ENCODE measurements around the gene SUMO1.
A peak's percentile ranks its signal among the peaks of the same experiment; 100 is the strongest.

SUMO1 gene

GRCh38 chr2:202186641-202187202 lies 51.7 kb downstream of the SUMO1 start:
- in situ Hi-C loops (cut with MboI; ENCODE audit: low sequenced_read_pairs) = loop anchor here (25.0 kb wide), 2 partner anchors 399 to 924 kb away; partner anchors contain the start of genes ALS2 and CASP8
- Histone ChIP-seq H3K4me3 (no peak overlapping the region), H3K27me3 (ENCODE audit: low read depth) (no peaks in the 10 kb centered on the region), H3K9me3 (no peaks in the 10 kb centered on the region), H3K4me1 (peaks cover 3% of the 10 kb centered on the region), H3K36me3 (replicated peaks) (no peaks in the 10 kb centered on the region)
- no peak for DNase-seq (ENCODE audit: low spot score in 2 of 2)

GRCh38 chr2:202185156-202185555 lies 53.2 kb downstream of the SUMO1 start:
- Histone ChIP-seq H3K9me3 (no peaks in the 10 kb centered on the region), H3K4me1 (peaks cover 3% of the 10 kb centered on the region), H3K36me3 (replicated peaks) (no peaks in the 10 kb centered on the region), H3K4me3 (no peak overlapping the region), H3K27me3 (ENCODE audit: low read depth) (no peaks in the 10 kb centered on the region)
- in situ Hi-C loops (cut with MboI; ENCODE audit: low sequenced_read_pairs) = loop anchor here (25.0 kb wide), 2 partner anchors 398 to 923 kb away; partner anchors contain the start of genes ALS2 and CASP8
- no peak for DNase-seq (ENCODE audit: low spot score in 2 of 2)

- no peaks in the 10 kb centered on the region for H3K27me3 ChIP-seq (ENCODE audit: low read depth)
- H3K4me1 ChIP-seq = peaks cover 3% of the 10 kb centered on the region
- no peak overlapping the region for H3K4me3 ChIP-seq
- DNase-seq (ENCODE audit: low spot score in 2 of 2) = no peak
- in situ Hi-C loops (cut with MboI; ENCODE audit: low sequenced_read_pairs) = loop anchor here (25.0 kb wide), 2 partner anchors 397 to 922 kb away; partner anchors contain the start of genes ALS2 and CASP8
- no peaks in the 10 kb centered on the region for H3K9me3 ChIP-seq
- H3K36me3 ChIP-seq (replicated peaks) = no peaks in the 10 kb centered on the region
Observed at GRCh38 chr2:202184557-202184956, 53.8 kb downstream of the SUMO1 start.

- in situ Hi-C loops (cut with MboI; ENCODE audit: low sequenced_read_pairs) = loop anchor here (25.0 kb wide), 2 partner anchors 391 to 916 kb away; partner anchors contain the start of genes ALS2 and CASP8
- Histone ChIP-seq H3K9me3 (no peaks in the 10 kb centered on the region), H3K4me1 (no peaks in the 10 kb centered on the region), H3K27me3 (ENCODE audit: low read depth) (no peaks in the 10 kb centered on the region), H3K36me3 (replicated peaks) (no peaks in the 10 kb centered on the region), H3K4me3 (no peak overlapping the region)
- peak; percentile 71 to 78 for DNase-seq (ENCODE audit: low spot score in 2 of 2)
Observed at GRCh38 chr2:202178346-202178958, 59.9 kb downstream of the SUMO1 start.

GRCh38 chr2:202172439-202173211 lies 65.8 kb downstream of the SUMO1 start:
- H3K4me1 ChIP-seq = no peaks in the 10 kb centered on the region
- no peaks in the 10 kb centered on the region for H3K36me3 ChIP-seq (replicated peaks)
- no peaks in the 10 kb centered on the region for H3K27me3 ChIP-seq (ENCODE audit: low read depth)
- H3K9me3 ChIP-seq = no peaks in the 10 kb centered on the region
- DNase-seq (ENCODE audit: low spot score in 2 of 2) = no peak
- in situ Hi-C loops (cut with MboI; ENCODE audit: low sequenced_read_pairs) = no loop called here
- H3K4me3 ChIP-seq = no peak overlapping the region

- Histone ChIP-seq H3K36me3 (replicated peaks) (no peaks in the 10 kb centered on the region), H3K4me3 (no peak overlapping the region), H3K9me3 (no peaks in the 10 kb centered on the region), H3K27me3 (ENCODE audit: low read depth) (no peaks in the 10 kb centered on the region), H3K4me1 (no peaks in the 10 kb centered on the region)
- no peak for DNase-seq (ENCODE audit: low spot score in 2 of 2)
- in situ Hi-C loops (cut with MboI; ENCODE audit: low sequenced_read_pairs) = no loop called here
Observed at GRCh38 chr2:202171241-202171825, 67.1 kb downstream of the SUMO1 start.

- Histone ChIP-seq H3K27me3 (ENCODE audit: low read depth) (no peaks in the 10 kb centered on the region), H3K4me3 (no peak overlapping the region), H3K36me3 (replicated peaks) (no peaks in the 10 kb centered on the region), H3K9me3 (no peaks in the 10 kb centered on the region), H3K4me1 (0 out of 2 replicates have a peak, but pooled peaks cover 2% of the 10 kb centered on the region)
- peak in 1 of 2 experiments; percentile 22 for DNase-seq (ENCODE audit: low spot score in 2 of 2)
- in situ Hi-C loops (cut with MboI; ENCODE audit: low sequenced_read_pairs) = no loop called here
Observed at GRCh38 chr2:202169832-202170424, 68.5 kb downstream of the SUMO1 start.

GRCh38 chr2:202169131-202169530 lies 69.3 kb downstream of the SUMO1 start:
- Histone ChIP-seq H3K4me3 (no peak overlapping the region), H3K27me3 (ENCODE audit: low read depth) (no peaks in the 10 kb centered on the region), H3K9me3 (no peaks in the 10 kb centered on the region), H3K4me1 (peaks cover 7% of the 10 kb centered on the region), H3K36me3 (replicated peaks) (no peaks in the 10 kb centered on the region)
- in situ Hi-C loops (cut with MboI; ENCODE audit: low sequenced_read_pairs) = no loop called here
- no peak for DNase-seq (ENCODE audit: low spot score in 2 of 2)

- no peak overlapping the region for H3K4me3 ChIP-seq
- H3K4me1 ChIP-seq = peaks cover 9% of the 10 kb centered on the region
- H3K9me3 ChIP-seq = no peaks in the 10 kb centered on the region
- in situ Hi-C loops (cut with MboI; ENCODE audit: low sequenced_read_pairs) = no loop called here
- H3K27me3 ChIP-seq (ENCODE audit: low read depth) = no peaks in the 10 kb centered on the region
- no peaks in the 10 kb centered on the region for H3K36me3 ChIP-seq (replicated peaks)
- no peak for DNase-seq (ENCODE audit: low spot score in 2 of 2)
Observed at GRCh38 chr2:202165945-202166344, 72.5 kb downstream of the SUMO1 start.

GRCh38 chr2:202165208-202165607 lies 73.2 kb downstream of the SUMO1 start:
- Histone ChIP-seq H3K36me3 (replicated peaks) (no peaks in the 10 kb centered on the region), H3K9me3 (no peaks in the 10 kb centered on the region)
- in situ Hi-C loops (cut with MboI; ENCODE audit: low sequenced_read_pairs) = no loop called here

GRCh38 chr2:202164411-202164810 lies 74.0 kb downstream of the SUMO1 start:
- in situ Hi-C loops (cut with MboI; ENCODE audit: low sequenced_read_pairs) = no loop called here
- peak; percentile 49 to 57 for DNase-seq (ENCODE audit: low spot score in 2 of 2)
- Histone ChIP-seq H3K27me3 (ENCODE audit: low read depth) (no peaks in the 10 kb centered on the region), H3K36me3 (replicated peaks) (no peaks in the 10 kb centered on the region), H3K4me3 (no peak overlapping the region), H3K4me1 (peaks cover 9% of the 10 kb centered on the region), H3K9me3 (no peaks in the 10 kb centered on the region)

More at GRCh38 chr2:202165208-202165607, 73.2 kb downstream of the SUMO1 start:
- Histone ChIP-seq H3K27me3 (ENCODE audit: low read depth) (no peaks in the 10 kb centered on the region), H3K4me3 (no peak overlapping the region), H3K4me1 (peaks cover 9% of the 10 kb centered on the region)
- DNase-seq (ENCODE audit: low spot score in 2 of 2) = no peak

GRCh38 chr2:202161151-202161835 lies 77.1 kb downstream of the SUMO1 start:
- Histone ChIP-seq H3K4me3 (no peak overlapping the region), H3K27me3 (ENCODE audit: low read depth) (no peaks in the 10 kb centered on the region), H3K9me3 (no peaks in the 10 kb centered on the region), H3K4me1 (peaks cover 9% of the 10 kb centered on the region), H3K36me3 (replicated peaks) (no peaks in the 10 kb centered on the region)
- DNase-seq (ENCODE audit: low spot score in 2 of 2) = no peak
- in situ Hi-C loops (cut with MboI; ENCODE audit: low sequenced_read_pairs) = no loop called here

- in situ Hi-C loops (cut with MboI; ENCODE audit: low sequenced_read_pairs) = no loop called here
- H3K27me3 ChIP-seq (ENCODE audit: low read depth) = no peaks in the 10 kb centered on the region
- H3K9me3 ChIP-seq = no peaks in the 10 kb centered on the region
- no peaks in the 10 kb centered on the region for H3K36me3 ChIP-seq (replicated peaks)
- no peaks in the 10 kb centered on the region for H3K4me1 ChIP-seq
- DNase-seq (ENCODE audit: low spot score in 2 of 2) = no peak
- no peak overlapping the region for H3K4me3 ChIP-seq
Observed at GRCh38 chr2:202158796-202159195, 79.6 kb downstream of the SUMO1 start.
